NCI-H2107 treated with DMSO at 0.1 percent for 48 hours (cell line): ENCODE results near the gene SLC5A6.

Source experiments
- DNase-seq: peaks from one replicate; lab custom pipeline; 2025; ENCODE audit not compliant: unreplicated experiment; lab: John Stamatoyannopoulos, UW

Gene SLC5A6

DNA sequence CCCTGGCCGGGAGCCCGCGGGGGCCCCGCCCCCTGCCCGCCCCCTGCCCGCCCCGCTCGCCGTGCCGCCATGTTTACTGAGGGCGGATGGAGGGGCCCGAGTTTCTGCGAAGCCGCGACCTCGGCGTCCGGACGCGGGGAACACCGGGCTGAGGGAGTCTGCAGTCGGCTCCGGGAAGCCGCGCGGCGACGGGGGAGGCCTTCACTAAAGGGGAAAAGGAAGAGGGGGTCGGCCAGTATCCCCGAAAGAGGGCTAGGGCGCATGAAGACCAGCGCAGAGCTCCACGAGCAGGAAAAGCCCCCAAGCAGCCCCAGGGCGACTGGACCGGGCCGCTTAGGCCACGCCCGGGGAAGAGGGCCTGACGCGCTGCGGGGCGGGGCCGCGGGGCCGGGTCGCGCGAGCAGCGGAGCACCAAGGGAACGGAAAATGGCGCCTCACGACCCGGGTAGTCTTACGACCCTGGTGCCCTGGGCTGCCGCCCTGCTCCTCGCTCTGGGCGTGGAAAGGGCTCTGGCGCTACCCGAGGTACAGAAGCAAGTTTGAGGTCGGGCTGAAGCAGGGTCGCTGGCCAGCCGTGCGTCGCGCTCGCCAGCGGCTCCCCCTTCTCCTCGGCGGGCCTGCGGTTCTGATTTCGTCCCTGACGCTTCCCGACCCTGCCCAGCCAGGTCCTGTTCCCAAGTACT, at the start of gene SLC5A6, which contains the start of gene ATRAID:
SLC5A6 (minus strand) TSS at position 326 of the 683 bp plus-strand sequence. CDS start 4,618 bp downstream, outside the sequence.
ATRAID (plus strand) TSS at position 99 of the 683 bp plus-strand sequence; CDS start at position 427, 328 bp downstream.
- DNase-seq: peak; percentile 41

DNA sequence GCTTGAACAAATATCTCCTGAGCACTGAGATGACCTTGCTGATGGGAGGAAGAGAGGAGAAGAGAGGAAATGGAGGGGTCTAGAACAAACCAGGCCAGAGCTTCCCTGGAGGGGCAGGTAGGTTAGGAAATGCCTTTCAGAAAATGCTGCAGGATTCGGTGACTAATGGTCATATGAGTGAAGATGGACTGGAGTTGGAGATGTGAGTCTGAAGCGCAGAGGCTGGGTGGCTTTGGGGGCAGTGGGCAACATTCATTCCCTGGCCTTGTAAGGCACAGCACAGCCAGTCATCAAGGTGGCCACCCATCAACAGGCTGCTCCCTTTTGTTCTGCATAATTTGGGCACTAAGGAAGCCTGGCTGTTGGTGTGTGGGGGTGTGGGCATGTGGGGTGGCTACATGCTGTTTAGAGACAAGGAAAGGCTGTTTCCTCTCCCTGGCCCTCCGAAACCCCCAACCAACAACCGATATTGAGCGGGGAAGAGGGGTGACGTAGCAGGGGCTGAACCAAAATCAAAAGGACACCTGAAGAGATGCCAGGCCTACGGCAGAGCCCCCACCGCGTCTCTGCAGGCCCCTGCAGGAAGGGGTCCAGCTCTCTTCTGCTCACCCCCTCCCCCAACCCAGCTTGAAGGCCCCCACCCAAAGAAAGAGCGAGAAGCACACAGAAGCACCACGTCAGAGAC, 49.3 kb upstream of the SLC5A6 start:
- no peak for DNase-seq

DNA sequence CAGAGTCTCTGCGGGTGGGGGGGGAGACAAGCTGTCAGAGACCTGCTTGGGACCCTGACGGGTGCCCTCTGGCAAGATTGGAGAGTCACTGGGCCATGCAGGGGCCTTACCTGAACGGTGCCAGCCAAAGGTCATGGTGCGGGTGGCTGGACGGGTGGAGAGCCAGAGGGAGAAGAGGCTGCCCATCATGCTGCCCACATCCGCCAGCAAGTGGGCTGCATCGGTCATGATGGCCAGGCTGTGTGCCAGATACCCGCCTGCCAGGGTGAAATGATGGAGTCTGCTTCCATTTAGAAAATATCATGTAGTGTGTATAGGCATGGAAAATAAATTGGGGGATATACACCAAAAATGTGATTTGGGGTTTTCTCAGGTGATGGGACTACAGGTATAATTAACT, 46.0 kb upstream of the SLC5A6 start:
- DNase-seq: no peak

DNA sequence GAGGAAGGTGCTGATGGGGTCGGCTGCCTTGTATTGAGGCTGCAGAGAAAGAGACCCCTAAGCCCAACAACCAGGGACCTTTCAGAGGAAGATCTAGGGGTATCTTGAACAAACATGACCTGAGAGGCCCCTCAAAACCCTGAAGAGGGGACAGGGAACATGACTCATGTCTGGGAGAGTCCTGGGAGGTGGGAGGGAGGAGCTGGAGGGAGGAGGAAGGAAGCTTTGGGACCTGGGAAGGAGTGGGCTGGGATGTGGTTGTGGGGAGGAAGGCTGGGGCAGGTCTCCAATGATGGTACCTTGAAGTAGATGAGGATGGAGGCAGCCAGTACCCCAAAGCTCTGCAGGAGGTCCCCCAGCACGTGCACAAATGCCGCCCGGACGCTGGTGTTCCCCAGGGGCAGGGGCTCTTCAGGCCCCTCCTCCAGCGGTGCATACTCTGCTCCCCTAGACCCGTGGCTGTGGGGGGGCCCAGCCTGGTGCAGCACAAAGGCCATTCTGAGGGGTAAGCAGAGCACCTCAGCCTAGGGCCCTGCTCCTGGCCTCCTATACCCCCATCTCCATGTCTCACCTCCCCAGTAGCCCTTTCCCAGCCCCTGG, 44.9 kb upstream of the SLC5A6 start:
- DNase-seq: no peak

DNA sequence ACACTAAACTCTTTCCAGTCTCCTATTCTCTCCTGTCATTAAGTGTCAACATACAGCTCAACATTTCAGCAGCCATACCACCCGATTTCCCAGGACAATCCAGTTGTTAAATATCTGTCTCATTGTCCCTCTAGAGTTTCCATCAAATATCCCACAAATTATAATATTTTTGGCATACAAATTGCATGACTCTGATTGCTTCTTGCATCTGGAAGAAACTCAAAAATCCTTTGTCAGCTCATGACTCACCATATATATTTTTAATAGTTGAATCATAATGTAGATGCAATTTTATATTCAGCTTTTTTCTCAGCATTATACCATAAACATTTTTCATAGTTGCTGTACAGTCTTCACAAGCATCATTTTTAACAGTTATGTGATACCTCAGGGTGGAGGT, 43.6 kb upstream of the SLC5A6 start:
- DNase-seq: no peak

DNA sequence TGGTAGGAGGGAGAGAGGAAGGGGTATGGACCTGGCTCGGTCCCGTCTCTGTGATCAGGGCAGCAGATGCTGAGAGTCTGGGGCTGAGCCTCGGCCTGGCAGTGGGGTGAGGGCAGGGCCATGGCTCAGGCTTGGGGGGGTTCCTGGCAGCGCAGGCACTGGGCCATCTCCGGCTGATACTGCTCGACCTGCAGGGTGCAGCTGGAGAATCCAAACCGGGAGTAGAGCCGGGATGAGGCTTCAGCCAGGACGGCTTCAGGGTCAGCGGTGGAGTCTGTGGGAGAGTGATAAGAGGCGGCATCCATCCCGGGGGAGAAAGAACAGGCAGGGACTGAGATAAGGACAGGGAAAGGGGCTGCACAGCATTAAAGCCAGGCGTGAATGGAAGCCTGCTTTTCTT, 43.1 kb upstream of the SLC5A6 start:
- DNase-seq: no peak

DNA sequence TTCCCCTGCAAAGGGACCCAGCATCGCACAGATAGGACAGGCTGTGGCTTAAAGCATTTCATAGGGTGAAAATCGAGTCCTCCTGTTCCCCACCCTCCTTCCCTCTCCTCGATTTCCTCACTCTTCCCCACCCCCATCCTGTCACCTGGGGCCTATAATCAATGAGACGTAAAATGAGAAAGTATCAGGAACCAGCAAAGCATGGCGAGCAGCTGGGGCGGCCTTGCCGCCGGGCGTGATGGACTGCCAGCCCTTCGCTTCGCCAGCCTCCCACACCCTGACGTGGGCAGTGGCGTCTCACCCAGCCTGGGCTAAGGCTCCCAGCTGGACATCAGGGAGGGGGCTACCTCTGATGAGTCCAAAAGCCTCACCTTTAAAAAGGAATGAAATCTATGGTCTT, 39.7 kb upstream of the SLC5A6 start:
- DNase-seq: no peak

DNA sequence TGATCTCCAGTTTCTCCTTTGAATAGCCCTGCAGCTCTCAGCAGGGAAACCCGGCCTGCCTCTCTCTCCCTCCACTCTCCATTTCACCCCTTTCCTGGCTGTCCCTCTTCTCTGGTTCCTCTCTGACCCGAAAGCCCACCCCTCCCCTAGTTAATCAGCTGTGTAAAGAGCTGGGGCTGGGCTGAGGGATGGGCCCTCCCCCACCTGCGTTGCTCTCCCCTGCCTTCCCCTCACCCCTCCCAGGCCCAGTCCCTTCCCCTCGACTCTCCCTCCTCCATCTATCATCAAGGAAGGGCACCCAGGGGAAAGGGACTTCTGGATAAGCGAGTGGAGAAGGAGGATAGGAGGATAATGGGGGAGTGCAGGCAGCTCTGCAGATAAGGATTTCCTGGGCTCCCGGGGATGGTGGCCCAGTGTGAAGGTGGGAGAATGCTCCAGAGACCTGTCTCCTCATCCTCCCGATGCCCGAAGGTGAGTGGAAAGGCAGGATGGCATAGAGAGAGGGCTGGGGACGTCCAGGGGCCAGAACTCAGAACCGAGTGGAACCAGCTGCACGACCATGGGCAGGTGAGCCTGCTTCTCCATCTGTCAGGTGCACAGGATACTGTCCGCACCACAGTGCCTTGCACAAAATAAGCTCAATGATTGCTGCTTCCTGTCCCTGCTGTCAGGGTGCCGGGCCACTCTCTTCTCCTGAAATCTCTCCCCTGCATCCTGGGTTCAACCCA, 38.7 kb upstream of the SLC5A6 start:
- DNase-seq: no peak

DNA sequence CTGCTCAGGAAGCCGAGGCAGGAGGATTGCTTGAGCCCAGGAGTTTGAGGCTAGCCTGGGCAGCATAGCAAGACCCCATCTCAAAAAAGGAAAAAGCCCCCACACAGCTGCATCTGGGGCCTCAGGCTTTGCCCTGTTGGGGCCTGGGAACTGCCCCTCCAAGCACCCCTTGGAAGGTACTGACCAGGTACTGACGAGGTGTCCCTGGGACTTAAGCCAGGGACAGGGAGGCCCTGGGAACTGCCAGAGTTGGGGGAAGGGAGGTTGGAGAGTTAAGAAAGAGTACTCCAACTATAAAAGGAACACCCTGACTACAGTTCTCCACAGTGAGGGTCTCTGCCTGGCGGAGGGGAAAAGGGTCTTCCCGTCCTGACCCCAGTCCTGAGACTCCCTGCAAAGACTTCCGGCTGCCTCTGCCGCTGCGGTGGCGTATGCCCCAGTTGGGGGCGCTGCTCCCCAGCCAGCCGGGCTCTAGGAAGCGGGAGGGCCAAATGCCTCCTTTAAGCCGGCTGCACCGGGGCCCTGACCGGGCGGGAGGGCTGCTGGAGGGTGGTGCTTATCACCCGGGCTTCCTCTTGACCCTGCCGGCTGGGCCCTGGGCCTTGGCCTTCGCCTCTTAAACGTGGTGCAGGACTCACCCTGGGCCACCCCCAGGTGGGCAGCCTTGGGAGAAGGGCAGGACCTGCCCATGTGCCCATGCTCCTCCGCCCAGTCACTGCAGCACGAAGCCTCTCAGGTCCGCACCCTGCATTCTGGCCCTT, 38.0 kb upstream of the SLC5A6 start:
- no peak for DNase-seq

DNA sequence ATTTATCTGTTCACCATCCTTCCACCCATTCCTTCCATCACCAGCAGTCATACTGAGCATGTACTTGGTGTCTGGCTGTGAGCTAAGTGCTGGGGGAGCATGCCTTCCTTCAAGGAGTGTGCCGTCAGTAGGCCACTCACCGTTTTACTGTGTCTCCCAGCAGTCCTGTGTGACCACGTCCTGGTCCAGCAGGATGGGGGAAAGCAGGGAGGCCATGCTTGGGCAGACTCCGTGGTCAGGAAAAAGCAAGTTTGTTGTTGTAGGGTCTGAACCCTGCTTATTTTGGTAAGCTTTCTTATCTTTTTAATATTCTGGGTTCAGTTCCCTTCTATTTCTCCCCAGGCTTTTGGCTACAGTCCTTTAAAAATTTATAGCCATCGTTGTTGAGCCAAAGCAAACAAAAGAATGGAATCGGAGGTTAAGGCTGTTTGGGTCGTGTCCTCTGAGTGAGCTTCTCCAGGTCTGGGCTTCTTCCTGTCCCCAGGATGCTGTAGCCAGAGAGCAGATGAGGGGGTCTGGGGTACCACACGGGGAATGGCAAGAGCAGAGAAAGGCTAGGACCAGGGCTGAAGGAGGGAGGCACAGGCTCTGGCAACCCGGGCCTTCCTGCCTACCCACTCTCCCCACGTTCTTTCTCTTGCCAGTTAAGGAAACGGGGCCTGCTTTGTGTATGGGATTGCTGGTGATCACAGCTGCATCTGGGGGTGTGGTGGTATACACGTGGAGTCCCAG, 37.3 kb upstream of the SLC5A6 start:
- DNase-seq: no peak

DNA sequence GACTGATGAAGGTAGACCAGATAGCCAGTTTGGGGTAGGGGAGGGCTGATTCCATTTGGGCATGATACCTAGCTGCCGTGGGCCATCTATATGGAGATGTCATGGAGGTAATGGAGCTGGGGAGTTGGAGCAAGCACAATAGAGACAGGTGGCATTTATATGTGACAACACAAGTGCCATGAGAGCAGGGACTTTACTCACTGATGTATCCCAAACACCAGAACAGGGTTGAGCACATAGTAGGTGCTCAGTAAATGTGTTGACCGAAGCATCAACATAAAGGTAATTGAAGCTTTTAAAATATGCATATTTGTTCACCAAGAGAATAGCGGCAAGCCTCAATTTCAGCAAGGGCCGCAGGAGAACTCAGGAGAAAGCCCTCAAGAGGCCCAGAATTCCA, 35.8 kb upstream of the SLC5A6 start:
- no peak for DNase-seq

DNA sequence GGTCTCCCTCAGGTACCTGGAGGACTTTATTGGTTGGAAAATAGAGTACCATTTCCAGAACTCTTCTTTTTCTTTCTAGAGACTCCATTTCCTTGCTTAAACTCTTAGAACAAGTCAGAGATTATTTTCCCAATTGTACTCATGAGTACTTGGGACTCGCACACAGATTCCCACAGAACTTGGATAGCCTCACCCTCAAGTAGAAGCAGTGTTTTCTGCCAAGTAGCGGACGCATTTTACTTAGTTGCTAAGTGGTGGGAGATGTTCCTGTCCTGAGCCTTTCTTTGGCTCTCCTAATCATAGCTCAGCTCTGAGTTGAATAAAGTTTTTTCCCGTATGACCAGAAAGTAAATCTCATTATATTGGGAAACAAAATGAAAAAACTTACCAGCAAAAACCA, 33.6 kb upstream of the SLC5A6 start:
- DNase-seq: no peak

DNA sequence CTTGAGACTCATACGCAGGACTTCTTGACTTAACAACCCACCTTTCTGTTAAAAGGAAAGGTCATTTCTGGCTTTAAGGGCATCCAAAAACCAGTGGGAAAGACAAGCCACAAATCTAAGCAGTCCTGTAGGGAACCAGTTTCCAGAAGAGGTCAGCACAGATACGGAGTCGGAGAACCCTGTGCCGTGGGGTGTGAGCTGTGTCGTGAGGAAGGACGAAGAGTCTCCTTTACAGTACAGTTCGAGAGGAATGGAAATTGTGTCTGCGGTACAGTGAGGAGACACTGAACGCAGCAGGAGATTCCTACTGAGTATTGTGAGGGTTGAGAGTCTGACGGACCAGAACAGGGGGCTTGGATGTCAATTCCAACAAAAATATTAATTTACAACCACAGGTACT, 33.0 kb upstream of the SLC5A6 start:
- no peak for DNase-seq

DNA sequence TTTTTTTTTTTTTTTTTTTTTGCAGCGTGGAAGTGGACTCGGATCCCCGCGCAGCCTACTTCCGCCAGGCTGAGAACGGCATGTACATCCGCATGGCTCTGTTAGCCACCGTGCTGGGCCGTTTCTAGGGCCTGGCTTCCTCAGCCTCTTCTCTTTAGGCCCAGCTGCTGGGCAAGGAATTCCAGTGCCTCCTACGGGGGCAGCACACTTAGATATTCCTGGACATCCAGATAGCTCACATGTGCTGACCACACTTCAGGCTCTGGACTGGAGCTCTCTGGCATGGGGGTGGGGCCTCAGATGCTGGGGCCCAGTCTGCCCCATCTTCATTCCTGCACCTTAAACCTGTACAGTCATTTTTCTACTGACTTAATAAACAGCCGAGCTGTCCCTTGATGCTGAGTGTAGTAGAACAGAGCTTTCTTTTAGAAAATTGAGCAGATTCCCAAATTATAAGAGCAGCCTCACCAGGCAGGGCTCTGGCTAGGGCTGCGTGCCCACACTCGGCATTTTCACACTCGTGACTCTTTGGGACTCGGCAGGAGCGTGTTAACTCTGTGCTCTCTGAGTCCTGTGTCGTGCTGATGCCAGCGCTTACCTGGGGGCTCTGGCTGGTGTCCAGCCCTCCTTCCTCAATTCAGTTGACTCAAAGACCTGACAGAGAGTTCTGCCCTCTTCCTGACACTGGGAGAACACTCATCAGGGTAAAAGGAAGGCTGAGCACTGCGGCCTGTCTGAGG, 31.5 kb upstream of the SLC5A6 start:
- DNase-seq: no peak

DNA sequence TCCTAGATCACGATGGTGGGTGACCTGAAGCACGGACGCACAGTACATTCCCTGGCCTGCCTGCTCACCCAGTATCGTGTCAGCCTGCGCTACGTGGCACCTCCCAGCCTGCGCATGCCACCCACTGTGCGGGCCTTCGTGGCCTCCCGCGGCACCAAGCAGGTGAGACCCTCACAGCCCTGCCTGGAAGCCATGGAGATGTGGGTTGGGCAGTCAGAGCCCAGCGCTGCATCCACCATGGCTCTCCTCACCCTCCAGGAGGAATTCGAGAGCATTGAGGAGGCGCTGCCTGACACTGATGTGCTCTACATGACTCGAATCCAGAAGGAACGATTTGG, 30.5 kb upstream of the SLC5A6 start:
- DNase-seq: no peak

DNA sequence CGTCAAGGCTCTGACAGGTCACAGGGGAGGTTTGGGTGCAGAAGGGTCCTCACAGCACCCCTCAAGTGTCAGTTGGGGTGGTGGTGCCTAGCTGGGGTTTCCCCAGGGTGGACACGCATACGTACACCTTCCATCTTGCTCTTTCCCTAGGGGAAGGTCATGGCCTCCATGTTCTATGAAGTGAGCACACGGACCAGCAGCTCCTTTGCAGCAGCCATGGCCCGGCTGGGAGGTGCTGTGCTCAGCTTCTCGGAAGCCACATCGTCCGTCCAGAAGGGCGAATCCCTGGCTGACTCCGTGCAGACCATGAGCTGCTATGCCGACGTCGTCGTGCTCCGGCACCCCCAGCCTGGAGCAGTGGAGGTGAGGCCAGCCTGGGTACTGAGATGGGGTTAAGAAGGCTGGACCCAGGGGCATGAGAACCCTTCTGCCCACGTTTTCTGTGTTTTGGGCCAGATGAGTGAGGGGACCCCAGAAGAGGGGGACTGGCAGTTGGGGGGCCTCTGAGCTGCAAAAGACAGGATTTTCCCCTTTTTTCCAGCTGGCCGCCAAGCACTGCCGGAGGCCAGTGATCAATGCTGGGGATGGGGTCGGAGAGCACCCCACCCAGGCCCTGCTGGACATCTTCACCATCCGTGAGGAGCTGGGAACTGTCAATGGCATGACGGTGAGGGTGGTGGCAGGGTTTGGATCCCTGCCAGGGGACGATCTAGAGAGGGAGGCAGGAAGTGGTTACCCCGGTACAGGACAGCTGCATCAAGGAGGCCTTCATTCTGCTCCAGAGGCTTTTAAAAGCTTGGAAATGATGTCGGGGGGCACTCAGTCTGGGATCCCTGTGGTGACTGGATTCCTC, 29.9 kb upstream of the SLC5A6 start:
- DNase-seq: no peak

DNA sequence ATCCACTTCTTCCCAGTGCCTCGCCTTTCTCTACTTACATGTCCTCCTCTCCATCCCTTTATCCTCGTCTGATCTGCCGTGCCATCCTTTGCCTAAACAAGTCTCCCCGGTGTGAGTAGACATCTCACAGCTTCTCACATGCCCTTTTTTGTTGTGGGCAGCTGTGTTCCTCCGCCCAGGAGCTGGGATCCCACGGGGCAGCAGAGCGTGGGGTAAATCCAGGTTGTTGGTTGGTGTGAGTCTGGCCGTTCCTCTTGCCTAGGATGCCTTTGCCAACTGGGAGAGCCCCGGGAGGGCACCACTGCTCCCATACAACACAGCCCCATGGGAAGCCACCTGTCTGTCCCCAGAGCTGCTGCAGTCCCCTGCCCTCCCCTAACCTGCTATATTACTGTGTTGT, 28.3 kb upstream of the SLC5A6 start:
- DNase-seq: no peak

DNA sequence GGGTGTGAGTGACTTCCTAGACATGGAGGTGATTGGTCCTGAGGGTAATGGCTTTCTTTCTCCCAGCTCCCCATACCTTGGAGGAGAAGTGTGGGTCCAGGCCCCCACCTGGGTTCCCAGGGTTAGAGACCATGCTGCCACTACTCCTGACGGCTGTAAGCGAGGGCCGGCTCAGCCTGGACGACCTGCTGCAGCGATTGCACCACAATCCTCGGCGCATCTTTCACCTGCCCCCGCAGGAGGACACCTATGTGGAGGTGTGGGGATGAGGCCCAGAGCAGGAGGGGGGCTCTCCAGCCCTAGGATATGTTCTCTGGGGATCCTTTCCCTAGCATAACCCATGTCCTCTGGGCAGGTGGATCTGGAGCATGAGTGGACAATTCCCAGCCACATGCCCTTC, 26.9 kb upstream of the SLC5A6 start:
- DNase-seq: no peak
